ENCODE data around the gene AK8.
"Not testable (repeated sequence)": the region's sequence is repeated elsewhere in the genome, so short reads cannot be mapped to it uniquely, and the experiment has no call there.

The AK8 gene

DNA sequence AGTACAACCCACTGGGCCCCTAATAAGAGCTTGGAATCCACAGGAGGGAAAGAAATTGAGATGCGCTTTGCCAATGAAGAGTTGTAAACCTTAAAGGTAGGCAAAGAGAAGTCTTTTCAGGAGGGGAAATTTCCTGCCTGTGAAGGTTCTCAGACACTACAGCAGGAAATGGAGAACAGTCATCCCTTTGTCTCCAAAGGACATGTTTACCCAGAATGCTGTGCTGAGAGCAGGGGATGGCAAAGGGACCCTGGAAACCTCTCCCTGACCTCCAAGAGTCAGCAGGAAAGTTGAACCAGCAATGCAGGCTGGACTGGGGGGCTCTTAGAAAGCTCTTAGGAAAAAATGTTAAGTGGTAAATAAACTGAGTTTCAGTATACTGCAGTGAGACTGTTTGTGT lies 103.2 kb downstream of the AK8 start:
- no peak for TF ChIP-seq CTCF (conservative IDR thresholded peaks at IDR 0.05; ENCODE audit: low read depth, low read length)
- H3K27me3 ChIP-seq (ENCODE audit: insufficient read depth, low read depth), result peaks cover 5% of the 10 kb centered on the region
- H2AFZ ChIP-seq (ENCODE audit: low read depth), result no peak overlapping the region
- H3K79me2 ChIP-seq (ENCODE audit: insufficient read depth, low read depth), result no peaks in the 10 kb centered on the region
- H3K27ac ChIP-seq, result no peak overlapping the region
- H3K4me3 ChIP-seq (IDR thresholded peaks at IDR 0.05; ENCODE audit: insufficient read depth, low read depth, low read length), result no peak overlapping the region
- no peaks in the 10 kb centered on the region for H4K20me1 ChIP-seq (ENCODE audit: insufficient read depth)
- no peak overlapping the region for H3K4me2 ChIP-seq
- H3K4me1 ChIP-seq (ENCODE audit: low read depth, poor library complexity, severe bottlenecking), result no peaks in the 10 kb centered on the region
- no peak overlapping the region for H3K9ac ChIP-seq
- H3K36me3 ChIP-seq (ENCODE audit: insufficient read depth), result no peaks in the 10 kb centered on the region

DNA sequence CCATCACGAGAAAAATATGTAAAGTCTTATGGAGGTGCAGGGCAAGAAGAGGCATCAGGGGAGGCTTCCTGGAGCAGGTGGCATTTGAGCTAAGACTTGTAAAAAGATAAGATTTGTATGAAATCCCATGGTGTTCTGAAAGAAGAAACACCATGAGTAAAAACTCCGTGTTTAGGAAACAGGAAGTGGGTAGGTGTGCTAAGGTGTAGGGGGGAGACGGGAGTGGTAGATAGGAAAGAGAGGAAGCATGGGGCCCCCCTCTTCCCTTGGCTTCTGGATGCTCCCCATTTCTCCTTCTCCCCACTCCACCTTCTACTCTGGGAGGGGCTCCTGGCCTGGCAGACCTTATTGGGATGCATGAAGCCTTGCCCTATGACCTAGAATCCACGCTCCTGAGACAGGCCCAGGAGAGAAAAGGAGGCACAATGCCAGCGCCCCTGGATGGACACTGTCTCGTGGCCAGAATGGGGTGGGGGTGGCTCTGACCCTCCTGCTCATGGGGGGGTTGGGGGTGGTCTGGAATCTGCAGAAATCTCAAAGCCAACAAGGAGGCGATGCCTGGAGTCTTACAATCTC lies 104.2 kb downstream of the AK8 start:
- H3K4me2 ChIP-seq, result no peak overlapping the region
- H3K27ac ChIP-seq, result no peak overlapping the region
- no peaks in the 10 kb centered on the region; the same call in 1 of the 2 replicates for H3K27me3 ChIP-seq (ENCODE audit: insufficient read depth, low read depth)
- H3K4me1 ChIP-seq (ENCODE audit: low read depth, poor library complexity, severe bottlenecking), result no peaks in the 10 kb centered on the region
- H3K9ac ChIP-seq, result no peak overlapping the region
- H3K36me3 ChIP-seq (ENCODE audit: insufficient read depth), result no peaks in the 10 kb centered on the region
- no peak overlapping the region for H3K4me3 ChIP-seq (IDR thresholded peaks at IDR 0.05; ENCODE audit: insufficient read depth, low read depth, low read length)
- H3K79me2 ChIP-seq (ENCODE audit: insufficient read depth, low read depth), result no peaks in the 10 kb centered on the region
- TF ChIP-seq CTCF (conservative IDR thresholded peaks at IDR 0.05; ENCODE audit: low read depth, low read length), result no peak
- H2AFZ ChIP-seq (ENCODE audit: low read depth), result no peak overlapping the region
- no peaks in the 10 kb centered on the region for H4K20me1 ChIP-seq (ENCODE audit: insufficient read depth)

DNA sequence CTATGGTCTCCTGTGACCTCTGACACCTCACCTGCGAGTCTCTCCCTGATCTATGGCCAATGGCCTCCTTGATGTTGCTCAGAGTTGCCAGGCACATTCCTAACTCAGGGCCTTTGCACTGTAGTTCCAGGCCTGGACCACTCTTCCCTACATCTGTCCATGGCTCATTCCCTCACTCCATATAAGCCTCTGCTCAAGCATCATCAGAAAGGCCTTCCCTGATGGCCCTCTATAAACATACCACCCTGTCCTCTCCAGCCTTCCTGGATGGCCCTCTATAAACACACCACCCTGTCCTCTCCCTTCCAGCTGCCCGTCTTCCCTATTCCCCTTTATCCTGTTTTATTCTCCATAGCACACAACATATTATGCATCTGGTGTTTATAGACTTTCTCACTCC lies 105.0 kb downstream of the AK8 start:
- Histone ChIP-seq H3K79me2 (ENCODE audit: insufficient read depth, low read depth) (no peaks in the 10 kb centered on the region), H3K27ac (no peak overlapping the region), H3K36me3 (ENCODE audit: insufficient read depth) (no peaks in the 10 kb centered on the region), H3K9ac (no peak overlapping the region), H4K20me1 (ENCODE audit: insufficient read depth) (no peaks in the 10 kb centered on the region), H3K4me2 (no peak overlapping the region), H3K27me3 (ENCODE audit: insufficient read depth, low read depth) (no peaks in the 10 kb centered on the region; the same call in 1 of the 2 replicates), H3K4me3 (IDR thresholded peaks at IDR 0.05; ENCODE audit: insufficient read depth, low read depth, low read length) (no peak overlapping the region), H2AFZ (ENCODE audit: low read depth) (no peak overlapping the region), H3K4me1 (ENCODE audit: low read depth, poor library complexity, severe bottlenecking) (peaks cover 4% of the 10 kb centered on the region)
- no peak for TF ChIP-seq CTCF (conservative IDR thresholded peaks at IDR 0.05; ENCODE audit: low read depth, low read length)

DNA sequence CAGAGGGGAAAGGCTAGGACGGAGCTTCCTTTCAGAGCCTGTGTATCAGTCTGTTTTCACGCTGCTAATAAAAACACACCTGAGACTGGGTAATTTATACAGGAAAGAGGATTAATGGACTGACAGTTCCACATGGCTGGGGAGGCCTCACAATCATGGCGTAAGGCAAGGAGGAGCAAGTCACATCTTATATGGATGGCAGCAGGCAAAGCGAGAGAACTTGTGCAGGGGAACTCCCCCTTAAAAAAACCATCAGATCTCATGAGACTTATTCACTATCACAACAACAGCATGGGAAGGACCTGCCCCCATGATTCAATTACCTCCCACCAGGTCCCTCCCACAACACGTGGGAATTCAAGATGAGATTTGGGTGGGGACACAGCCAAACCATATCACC lies 106.3 kb downstream of the AK8 start:
- not testable (repeated sequence) for H2AFZ ChIP-seq (ENCODE audit: low read depth); H3K4me3 ChIP-seq (IDR thresholded peaks at IDR 0.05; ENCODE audit: insufficient read depth, low read depth, low read length); H3K27ac ChIP-seq; H3K36me3 ChIP-seq (ENCODE audit: insufficient read depth); H3K27me3 ChIP-seq (ENCODE audit: insufficient read depth, low read depth); H3K4me1 ChIP-seq (ENCODE audit: low read depth, poor library complexity, severe bottlenecking); H4K20me1 ChIP-seq (ENCODE audit: insufficient read depth); H3K9ac ChIP-seq; H3K79me2 ChIP-seq (ENCODE audit: insufficient read depth, low read depth); H3K4me2 ChIP-seq

DNA sequence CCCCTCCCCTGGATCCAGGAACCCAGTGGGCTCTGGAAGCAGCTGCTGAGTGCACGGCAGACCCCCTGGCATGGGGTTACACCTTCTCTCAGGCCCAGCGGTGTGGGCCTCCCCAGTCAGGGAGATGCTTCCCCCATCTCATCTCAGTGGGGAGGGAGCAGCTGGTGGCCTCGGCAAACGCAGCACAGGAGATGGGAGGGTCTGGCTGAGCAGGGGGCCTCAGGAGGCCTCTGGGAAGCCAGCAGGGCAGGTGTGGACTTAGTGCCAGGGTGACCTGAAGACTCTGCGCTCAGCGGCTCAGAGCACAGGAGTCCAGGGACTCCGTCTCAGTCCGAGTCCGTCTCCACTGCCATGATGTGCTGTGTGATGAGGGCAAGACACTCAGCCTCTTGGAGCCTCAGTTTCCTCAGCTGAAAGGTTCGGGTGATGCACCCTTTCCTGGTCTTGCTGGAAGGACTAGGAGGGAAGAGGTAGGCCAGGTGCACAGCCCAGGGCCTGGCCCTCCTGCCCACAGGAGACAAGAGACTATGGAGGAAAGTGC lies 107.2 kb downstream of the AK8 start:
- Histone ChIP-seq H3K27me3 (ENCODE audit: insufficient read depth, low read depth) (no peaks in the 10 kb centered on the region; the same call in 1 of the 2 replicates), H4K20me1 (ENCODE audit: insufficient read depth) (no peaks in the 10 kb centered on the region), H3K4me1 (ENCODE audit: low read depth, poor library complexity, severe bottlenecking) (peaks cover 4% of the 10 kb centered on the region), H3K79me2 (ENCODE audit: insufficient read depth, low read depth) (no peaks in the 10 kb centered on the region), H3K4me3 (IDR thresholded peaks at IDR 0.05; ENCODE audit: insufficient read depth, low read depth, low read length) (no peak overlapping the region), H3K4me2 (no peak overlapping the region), H3K9ac (no peak overlapping the region), H3K27ac (no peak overlapping the region), H2AFZ (ENCODE audit: low read depth) (no peak overlapping the region; the same call in 1 of the 2 replicates), H3K36me3 (ENCODE audit: insufficient read depth) (no peaks in the 10 kb centered on the region)
- no peak for TF ChIP-seq CTCF (conservative IDR thresholded peaks at IDR 0.05; ENCODE audit: low read depth, low read length)
